ENCODE results near the gene SLC17A8.

GRCh38 chr12:100382338-100382737 lies 25.5 kb downstream of the SLC17A8 start:
- no peak for TF ChIP-seq TAF1 (IDR thresholded peaks at IDR 0.05; ENCODE audit: borderline replicate concordance, low read depth, low read length)
- TF ChIP-seq POLR2A (IDR thresholded peaks at IDR 0.05; ENCODE audit: low read depth, low read length), result no peak
